Stimulated activated CD8-positive, alpha-beta memory T cell treated with anti-CD3 and anti-CD28 coated beads, Interleukin-12 subunit alpha, Interleukin-12 subunit beta, amount 100 ng/mL, for 1 hour (primary cell): ENCODE measurements around the gene SAT2.
"Not testable (repeated sequence)": the region's sequence is repeated elsewhere in the genome, so short reads cannot be mapped to it uniquely, and the experiment has no call there.

Experiments
- DNase-seq: peaks from one replicate; pipeline ENCODE4 v3.0.0-alpha.2; 2020; ENCODE audit warnings: low read depth

The SAT2 gene

GRCh38 chr17:7627250-7628121 is at the start of gene SAT2:
TSS of gene SAT2 (minus strand) at chr17:7627821. CDS start at chr17:7627635, 186 bp downstream.
- peak; percentile 74 for DNase-seq

GRCh38 chr17:7676533-7676932 is 48.9 kb upstream of the SAT2 start:
- DNase-seq: no peak

GRCh38 chr17:7674934-7675333 is 47.3 kb upstream of the SAT2 start:
- DNase-seq: no peak

- no peak for DNase-seq
Observed at GRCh38 chr17:7673239-7673638, 45.6 kb upstream of the SAT2 start.

GRCh38 chr17:7668482-7668881 is 40.9 kb upstream of the SAT2 start:
- no peak for DNase-seq

- no peak for DNase-seq
Observed at GRCh38 chr17:7667656-7668406, 40.2 kb upstream of the SAT2 start.

GRCh38 chr17:7656958-7657609 is 29.5 kb upstream of the SAT2 start:
- DNase-seq: no peak

GRCh38 chr17:7655541-7655840 is 27.9 kb upstream of the SAT2 start:
- DNase-seq: no peak

GRCh38 chr17:7654832-7655540 is 27.4 kb upstream of the SAT2 start:
- no peak for DNase-seq

GRCh38 chr17:7652388-7653356 is 25.1 kb upstream of the SAT2 start:
- no peak for DNase-seq

- no peak for DNase-seq
Observed at GRCh38 chr17:7651665-7652387, 24.2 kb upstream of the SAT2 start.

- DNase-seq: no peak
Observed at GRCh38 chr17:7651097-7651664, 23.6 kb upstream of the SAT2 start.

- DNase-seq: peak; percentile 64
Observed at GRCh38 chr17:7650509-7651096, 23.0 kb upstream of the SAT2 start, which contains the start of gene ATP1B2. TSS of gene ATP1B2 (plus strand) at chr17:7650926. CDS start at chr17:7651519, 593 bp downstream.

- no peak for DNase-seq
Observed at GRCh38 chr17:7647018-7647417, 19.4 kb upstream of the SAT2 start.

- no peak for DNase-seq
Observed at GRCh38 chr17:7646457-7646856, 18.8 kb upstream of the SAT2 start.

GRCh38 chr17:7644775-7645174 is 17.2 kb upstream of the SAT2 start:
- no peak for DNase-seq

GRCh38 chr17:7641635-7642034 is 14.0 kb upstream of the SAT2 start:
- DNase-seq: not testable (repeated sequence)

GRCh38 chr17:7640783-7641182 is 13.2 kb upstream of the SAT2 start:
- no peak for DNase-seq

GRCh38 chr17:7636163-7636562 is 8.5 kb upstream of the SAT2 start:
- no peak for DNase-seq

GRCh38 chr17:7634384-7634783 is 6.8 kb upstream of the SAT2 start:
- DNase-seq: no peak
